CD4-positive, alpha-beta T cell treated with Interleukin-6 at 100 ng/mL for 8 hours (primary cell): ENCODE measurements around the gene UROC1.

Experiments
- DNase-seq: peaks from one replicate; pipeline ENCODE4 v3.0.0-alpha.2; 2020; ENCODE audit warnings: mixed read lengths, low spot score

UROC1 gene

DNA sequence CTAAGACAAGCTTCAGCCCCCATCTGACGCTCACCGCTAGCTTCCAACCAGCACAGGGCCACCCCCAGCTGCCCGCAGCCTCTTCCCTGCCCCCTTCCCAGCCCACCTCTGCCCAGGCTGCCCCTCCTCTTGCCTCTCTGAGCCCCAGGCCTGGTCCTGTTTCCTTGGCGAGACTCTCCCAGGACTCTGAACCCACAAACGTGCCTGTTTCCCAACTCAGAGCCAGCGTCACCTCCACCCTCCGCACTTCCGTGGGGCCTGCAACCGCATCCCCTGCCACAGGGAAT lies 76.9 kb downstream of the UROC1 start:
- no peak for DNase-seq

DNA sequence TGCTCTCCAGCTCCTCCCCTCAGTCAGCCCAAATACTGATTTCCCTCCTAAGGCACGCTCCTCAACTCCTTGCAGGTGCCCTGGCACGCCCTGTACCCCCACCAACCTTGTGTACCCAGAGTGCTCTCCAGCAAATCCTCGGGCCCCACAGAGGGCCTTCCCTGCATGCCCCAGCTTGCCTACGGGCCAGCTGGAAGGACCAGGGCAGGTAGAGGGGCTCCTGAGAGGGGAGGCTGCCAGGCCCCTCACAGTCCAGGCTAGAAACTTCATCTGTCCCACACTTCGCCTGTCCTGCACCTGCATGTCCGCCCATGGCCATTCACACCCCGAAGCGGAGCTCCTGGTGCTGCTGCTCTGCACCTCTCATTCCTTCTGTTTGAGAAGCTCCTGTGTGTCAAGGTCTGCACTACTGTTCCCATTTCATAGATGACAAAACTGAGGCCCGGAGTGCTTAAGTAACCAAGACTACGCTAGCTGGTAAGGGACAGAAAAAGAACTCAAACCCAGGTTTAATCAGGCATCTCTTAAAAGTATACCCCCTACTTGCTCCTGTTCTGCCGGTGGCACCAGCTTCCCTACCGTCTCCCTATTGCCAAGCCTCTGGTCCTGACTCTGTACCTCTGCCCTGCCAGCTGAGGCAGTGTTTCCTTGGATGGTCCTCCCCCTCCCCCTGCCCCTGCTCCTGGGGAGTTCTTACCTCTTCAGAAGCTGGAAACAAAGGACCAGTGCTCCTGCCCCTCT lies 77.4 kb downstream of the UROC1 start:
- no peak for DNase-seq

DNA sequence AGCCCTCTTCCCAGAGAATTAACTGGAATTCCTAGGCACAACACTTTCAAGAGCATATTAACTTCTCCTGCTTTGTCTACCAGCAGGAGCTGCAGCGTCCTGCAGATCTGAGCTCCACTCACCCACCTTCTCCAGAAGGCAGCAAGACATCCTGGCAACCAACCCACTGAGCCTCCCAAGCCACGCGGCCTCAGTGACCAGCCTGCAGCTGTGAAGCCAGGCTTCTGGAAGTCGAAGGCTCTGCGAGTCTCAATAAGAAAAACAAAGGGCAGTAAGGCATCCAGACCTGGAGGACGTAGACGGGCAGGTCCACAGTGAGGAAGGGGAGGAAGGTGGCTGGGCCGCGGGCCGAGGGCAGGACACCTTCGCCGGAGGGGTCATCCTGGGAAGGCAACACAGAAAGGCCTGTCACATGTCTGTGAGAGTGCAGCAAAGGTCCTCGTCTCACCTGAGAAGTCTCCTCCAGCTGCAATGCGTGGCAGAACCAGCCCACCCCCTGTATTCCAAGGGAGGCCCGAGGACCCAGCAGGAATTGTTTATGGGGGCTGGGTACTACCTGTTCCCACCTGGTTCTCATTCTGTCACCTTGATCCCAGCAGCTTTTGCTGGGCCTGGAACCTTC lies 78.1 kb downstream of the UROC1 start:
- DNase-seq, result no peak

DNA sequence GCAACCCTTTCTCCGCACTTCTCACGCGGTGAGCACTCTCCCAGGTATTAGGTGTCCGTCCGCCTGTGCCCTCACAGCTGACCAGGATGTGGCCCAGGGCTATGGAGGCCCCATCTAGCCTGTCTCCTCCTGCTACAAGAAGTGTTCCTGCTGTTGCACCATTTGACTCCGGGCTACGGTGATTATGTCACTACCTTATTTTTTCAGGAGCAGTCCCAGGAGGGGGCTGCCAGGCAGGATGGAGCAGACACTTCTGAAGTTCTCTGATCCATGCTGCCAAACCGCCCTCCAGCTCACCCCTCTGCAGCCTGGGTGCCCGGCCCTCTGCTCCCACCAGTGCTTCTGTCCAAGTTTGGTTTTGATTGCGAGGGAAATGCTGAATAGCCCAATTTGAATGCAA lies 78.8 kb downstream of the UROC1 start:
- no peak for DNase-seq

DNA sequence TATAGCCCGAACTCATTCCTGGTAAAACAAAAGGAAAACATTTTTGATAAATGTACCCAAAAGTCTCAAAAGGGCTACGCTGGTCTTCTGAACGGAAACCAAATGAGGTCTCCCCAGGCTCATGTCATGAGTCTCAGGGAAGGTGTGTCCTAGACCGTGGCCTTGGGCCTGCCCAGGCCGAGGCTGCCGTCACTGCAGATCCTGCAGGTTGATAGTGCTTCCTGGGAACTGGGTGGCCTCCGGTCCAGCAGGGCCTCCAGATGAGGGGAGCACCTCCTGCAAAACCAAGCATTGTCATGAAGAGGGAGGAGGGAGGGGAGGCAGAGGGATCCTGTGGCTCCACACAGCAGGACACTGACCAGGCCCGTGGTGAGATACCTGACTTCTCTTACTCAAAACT lies 79.4 kb downstream of the UROC1 start:
- DNase-seq, result no peak

DNA sequence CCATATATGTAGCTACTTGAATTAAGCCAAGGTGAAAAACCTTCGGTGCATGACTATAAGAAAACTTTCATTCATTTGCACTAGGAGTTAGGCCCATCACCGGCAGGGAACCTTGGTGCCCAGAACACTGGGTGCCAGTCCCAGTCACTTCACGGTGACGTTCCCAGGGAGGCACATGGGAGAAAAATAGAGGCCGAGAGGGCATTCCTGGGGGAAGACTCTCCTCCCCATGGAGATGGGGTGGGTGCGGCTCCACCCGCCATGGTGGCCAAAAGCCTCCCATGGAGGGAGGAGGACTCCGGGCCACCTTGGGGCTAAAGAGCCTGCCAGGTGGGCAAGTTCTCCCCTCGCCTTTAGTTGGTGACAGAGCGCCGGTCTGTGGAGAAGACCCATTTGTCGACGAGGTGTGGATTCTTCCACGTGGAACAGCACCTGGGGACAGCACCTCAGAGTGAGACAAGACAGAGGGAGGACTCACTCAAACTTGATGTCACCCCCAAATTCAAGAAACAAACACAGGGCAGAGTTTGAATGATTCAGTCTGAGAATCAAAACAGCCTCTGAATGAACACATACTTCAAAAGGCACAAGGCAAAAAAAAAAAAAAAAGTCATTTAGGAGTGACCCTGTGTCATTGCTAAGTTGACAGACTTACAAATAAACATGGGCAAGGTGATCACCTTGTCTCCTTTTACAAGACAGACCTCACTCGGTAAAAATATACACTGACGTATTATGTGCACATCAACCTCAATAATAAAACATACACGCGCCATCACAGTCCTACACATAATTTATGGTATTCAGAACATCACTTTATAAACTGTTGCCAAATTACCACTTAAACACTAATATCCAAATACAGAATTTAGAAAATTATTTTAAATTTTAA lies 80.5 kb downstream of the UROC1 start:
- no peak for DNase-seq

DNA sequence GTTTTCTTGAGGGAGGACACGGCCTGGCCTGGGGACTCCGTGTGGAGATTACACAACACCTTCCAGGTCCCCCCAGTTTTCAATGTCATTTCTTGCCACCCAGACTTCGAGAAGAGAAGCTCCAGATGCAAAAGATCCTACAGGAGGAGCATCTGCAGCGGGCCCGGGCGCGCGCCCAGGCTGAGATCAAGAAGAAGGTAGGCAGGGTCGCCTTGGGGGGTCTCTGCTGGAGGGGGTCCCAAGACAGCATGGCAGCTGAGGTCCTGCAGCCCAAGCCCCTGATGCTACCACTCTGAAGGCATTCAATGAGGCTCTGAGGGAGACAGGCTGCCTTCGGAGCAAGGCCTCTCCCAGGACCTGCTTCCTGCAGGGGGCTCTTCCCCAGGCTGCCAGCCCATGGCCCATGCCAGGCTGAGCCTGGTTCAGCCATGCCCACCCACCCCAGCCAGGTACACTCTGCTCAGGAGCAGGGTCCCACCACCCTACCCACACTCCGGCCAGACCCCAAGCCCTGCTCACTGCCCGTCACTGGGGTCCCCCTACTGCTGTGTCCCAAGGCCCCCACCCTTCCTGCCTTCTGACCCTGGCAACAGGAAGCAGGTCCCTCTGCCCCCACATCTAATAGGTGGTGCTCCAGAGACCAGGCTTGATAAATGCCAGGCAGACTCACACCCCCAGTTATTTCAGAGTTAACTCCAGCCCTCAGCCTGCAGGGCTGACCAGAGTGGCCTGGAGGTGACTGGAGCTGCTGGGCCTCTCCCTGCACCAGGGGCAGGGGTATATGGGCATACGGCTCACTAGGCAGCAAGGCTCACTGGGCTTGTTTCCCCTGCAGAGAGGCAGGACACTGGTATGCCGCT lies 81.9 kb downstream of the UROC1 start:
- DNase-seq, result no peak

DNA sequence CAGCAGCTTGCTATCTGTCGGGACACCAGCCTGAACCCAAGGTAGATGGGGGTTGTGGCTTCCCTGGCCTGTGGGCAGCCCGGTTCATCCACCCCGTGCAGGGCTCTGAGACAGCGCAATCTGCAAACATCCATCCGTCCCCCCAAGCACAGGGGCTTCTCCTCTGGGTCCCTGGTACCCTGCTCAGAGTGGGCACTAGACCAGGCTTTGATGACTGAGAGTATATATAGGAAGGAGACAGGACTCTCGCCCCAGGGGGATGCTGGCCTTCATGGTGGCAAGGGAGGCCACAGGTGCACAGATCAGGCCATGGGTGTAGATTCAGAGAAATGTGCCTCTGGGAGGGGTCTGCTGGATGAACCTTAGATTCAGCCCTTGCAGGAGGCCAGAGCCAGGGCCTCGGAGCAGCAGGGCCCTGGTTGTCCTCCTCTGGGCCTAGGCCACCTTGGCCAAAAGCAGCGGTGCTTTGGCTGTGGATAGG lies 82.6 kb downstream of the UROC1 start:
- DNase-seq, result no peak

DNA sequence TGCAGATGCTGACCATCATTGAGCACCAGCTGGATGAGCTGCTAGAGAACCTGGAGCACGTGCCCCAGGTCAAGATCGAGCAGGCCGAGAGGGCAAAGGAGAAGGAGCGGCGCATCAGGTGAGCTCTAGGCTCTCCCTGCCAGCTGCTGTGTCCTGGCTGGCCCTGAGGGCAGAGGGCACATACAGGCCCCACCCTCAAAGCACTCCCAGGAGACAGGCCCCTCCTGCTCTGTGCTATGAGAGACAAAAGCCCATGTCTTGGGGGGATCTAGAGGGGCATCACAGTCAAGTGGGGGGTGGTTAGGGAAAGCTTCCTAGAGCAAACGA lies 83.3 kb downstream of the UROC1 start:
- DNase-seq, result no peak

DNA sequence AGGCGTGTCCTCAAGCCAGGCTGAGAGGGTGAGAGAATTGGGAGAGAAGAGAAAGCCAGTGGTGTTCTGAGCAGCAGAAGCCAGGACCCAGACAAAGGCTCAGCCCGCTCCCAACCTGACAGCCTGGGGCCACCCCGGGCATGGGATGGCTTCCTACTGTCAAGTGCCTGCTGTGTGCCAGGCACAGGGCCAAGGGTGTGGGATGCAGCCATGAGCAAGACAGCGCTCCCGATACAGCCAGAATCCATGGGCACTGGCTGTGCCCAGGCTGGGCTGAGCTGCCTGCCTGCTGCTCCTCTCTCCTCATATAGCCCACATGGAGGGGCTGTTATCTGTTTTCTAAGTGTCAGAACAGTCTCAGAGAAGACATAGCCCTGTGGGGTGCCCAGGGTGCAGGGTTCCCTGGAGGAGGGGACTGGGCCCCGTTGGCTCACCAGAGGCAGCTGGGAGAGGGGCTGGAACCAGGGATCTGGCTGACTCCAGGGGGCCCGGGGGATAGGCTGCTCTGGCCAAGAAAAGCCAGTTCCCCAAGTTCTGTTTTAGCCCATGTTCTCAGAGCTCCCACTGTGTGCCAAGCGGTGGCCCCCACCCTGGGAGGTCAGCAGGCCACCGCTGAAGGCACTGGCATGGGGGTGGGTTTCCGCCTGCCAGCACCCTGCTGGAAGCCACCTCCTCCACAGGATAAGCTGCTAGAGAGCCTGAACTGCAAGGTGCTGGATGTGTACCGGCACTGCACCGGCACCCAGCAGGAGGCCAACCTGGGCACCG lies 83.9 kb downstream of the UROC1 start:
- no peak for DNase-seq

DNA sequence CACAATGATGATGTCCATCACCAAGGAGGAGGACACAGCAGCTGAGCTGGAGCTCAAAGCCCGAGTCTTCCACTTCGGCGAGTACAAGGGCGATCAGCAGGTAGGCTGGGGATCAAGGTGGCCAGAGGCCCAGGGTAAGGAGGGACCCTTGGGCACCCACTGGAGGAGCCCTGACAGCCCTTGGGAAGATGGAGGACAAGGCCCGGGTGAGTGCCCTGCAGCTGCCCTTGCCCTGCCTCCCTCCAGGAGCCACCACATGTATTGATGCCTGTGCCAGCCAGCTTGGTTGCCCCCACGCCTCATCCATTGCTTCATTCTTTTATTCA lies 84.5 kb downstream of the UROC1 start:
- DNase-seq, result no peak

DNA sequence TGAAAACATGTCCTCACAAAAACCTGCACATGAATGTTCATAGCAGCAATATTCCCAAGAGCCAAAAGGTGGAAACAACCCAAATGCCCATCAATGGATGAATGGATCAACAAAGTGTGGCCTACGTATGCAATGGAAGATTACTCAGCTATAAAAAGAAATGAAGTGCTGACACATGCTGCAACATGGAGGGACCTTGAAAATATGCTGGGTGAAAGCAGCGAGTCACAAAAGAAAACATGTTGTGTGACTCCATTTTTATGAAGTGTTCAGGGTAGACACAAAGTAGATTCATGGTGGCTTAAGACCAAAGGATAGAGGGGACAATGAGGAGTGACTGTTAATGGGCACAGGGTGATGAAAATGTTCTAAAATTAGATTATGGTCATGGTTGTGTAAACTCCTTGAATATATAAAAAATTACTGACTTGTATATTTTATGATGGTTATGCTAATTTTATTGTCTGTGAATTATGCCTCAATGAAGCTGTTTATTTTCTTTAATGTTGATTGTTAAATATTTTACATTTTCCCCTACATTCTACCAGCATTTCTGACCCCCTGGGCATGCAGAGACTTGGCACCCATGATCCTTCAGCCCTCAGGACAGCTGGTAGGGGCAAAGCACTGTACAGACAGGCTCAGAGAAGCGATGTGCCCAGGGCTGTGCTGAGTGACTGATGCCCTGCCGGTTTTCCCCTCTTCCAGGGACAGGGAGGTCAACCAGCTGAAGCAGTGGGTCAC lies 85.0 kb downstream of the UROC1 start:
- DNase-seq, result no peak
